ENCODE measurements around the gene HAUS2.
"Not testable (repeated sequence)": the region's sequence is repeated elsewhere in the genome, so short reads cannot be mapped to it uniquely, and the experiment has no call there.

HAUS2 gene

GRCh38 chr15:42548249-42549031, at the start of gene HAUS2, which contains the start of gene LRRC57:
TSS of gene HAUS2 (plus strand) at chr15:42548838. CDS start at chr15:42548873, 35 bp downstream.
TSS of gene LRRC57 (minus strand) at chr15:42548793. CDS start at chr15:42548434, 359 bp downstream.
- peak; percentile 28 for DNase-seq (ENCODE audit: low read depth)

DNA sequence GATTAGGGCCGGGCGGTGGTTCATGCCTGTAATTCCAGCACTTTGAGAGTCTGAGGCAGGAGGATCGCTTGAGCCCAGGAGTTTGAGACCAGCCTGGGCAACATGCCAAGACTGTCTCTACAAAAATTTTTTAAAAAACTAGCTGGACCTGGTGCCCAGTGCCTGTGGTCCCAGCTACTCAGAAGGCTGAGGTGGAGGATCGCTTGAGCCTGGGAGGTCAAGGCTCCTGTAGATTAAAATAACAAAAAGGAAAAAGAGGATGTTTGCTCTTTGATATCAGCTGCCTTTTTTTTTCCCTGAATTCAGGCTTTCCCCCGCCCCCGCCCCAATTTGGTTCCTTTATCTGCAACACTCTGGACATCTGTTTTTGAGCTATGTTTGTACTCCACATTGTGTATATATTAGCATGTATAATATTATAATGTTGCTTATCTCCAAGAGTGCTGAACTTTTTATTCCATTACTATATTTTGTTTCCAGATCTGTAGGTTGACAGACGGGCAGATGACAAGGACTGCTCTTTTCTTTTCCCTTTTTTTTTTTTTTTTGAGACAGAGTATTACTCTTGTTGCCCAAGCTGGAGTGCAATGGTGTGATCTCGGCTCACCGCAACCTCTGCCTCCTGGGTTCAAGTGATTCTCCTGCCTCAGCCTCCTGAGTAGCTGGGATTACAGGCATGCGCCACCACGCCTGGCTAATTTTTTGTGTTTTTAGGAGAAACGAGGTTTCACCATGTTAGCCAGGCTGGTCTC, 48.6 kb upstream of the HAUS2 start:
- no peak for DNase-seq (ENCODE audit: low read depth)

GRCh38 chr15:42502477-42502876, 46.2 kb upstream of the HAUS2 start:
- DNase-seq (ENCODE audit: low read depth): no peak

GRCh38 chr15:42503825-42504224, 44.8 kb upstream of the HAUS2 start:
- no peak for DNase-seq (ENCODE audit: low read depth)

GRCh38 chr15:42504631-42505030, 44.0 kb upstream of the HAUS2 start:
- DNase-seq (ENCODE audit: low read depth): no peak

GRCh38 chr15:42507514-42507913, 41.1 kb upstream of the HAUS2 start:
- no peak for DNase-seq (ENCODE audit: low read depth)

DNA sequence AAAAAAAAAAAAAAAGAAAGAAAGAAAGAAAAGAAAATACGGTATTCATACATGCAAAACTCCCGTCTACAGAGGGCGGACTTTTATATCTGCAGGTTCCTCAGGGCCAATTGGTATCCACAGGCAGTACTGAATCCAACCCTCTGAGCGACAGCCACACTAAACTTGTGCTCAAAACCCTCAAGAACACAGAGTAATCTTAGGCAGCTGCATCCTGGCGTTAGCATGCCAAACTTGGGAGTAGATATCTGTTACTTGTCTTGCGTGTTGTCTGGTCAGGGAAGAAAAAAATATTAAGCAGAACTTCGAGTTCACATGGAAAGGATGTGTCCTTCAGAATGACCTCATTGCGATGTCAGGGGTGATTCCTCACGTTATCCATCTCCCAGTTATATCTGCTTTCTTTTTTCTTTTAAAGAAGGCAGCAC, 40.4 kb upstream of the HAUS2 start:
- no peak for DNase-seq (ENCODE audit: low read depth)

GRCh38 chr15:42510258-42511006, 38.2 kb upstream of the HAUS2 start:
- DNase-seq (ENCODE audit: low read depth): no peak

DNA sequence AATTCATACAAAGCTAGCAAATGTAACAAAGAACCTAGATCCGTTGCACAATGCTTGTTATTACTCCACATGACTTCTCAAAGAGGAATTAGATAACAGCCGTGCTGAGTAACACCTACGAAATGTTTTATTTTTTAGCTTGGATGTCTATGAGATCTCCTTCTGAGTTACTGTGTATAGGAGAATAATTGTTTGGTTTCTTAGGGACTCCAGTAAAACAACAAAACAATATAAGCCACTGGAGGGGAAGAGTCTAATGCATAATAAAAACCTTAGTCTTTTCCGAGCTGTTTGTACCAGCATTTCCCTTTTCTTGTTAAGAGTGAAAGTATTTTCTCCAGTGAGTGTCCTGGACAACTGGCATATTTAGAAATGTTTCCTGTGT, 37.6 kb upstream of the HAUS2 start:
- peak; percentile 60 for DNase-seq (ENCODE audit: low read depth)

DNA sequence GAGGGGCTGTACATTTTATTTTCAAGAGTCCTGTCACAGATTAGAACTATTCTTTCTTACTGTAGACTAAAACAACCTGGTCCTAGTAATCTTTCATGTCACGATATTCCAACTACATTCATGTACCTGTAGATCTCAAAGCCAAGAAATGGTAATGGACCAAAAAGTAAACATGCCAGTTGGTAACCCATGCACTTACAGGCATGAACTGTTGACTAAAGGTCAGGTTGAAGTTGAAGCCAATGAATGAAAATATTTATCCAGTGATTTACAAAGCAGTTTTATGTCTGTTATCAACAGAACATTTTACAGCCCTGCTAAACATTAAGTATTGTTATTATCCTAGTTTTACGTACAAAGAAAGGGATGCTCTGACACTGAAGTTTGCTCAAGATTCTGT, 25.3 kb upstream of the HAUS2 start:
- DNase-seq (ENCODE audit: low read depth): no peak

GRCh38 chr15:42528970-42529369, 19.7 kb upstream of the HAUS2 start:
- no peak for DNase-seq (ENCODE audit: low read depth)

DNA sequence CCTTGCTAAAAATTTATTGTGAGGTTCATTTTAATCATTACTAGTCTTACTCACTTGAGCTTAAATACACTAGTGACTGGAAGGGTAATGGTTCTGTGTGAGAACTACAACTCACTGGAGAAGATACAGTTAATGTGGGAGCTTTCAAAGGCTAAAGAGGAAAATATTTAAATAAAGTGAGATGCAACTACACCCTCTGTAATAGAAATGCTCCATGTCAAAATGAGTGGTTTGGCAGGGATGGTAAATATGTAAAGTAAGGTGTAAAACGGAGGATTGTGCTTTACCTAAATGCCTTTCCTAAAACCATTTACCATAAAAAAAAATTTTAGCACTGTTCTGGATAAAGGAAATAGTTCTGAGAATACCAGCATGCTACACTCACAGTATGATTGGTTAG, 15.4 kb upstream of the HAUS2 start:
- DNase-seq (ENCODE audit: low read depth): no peak

DNA sequence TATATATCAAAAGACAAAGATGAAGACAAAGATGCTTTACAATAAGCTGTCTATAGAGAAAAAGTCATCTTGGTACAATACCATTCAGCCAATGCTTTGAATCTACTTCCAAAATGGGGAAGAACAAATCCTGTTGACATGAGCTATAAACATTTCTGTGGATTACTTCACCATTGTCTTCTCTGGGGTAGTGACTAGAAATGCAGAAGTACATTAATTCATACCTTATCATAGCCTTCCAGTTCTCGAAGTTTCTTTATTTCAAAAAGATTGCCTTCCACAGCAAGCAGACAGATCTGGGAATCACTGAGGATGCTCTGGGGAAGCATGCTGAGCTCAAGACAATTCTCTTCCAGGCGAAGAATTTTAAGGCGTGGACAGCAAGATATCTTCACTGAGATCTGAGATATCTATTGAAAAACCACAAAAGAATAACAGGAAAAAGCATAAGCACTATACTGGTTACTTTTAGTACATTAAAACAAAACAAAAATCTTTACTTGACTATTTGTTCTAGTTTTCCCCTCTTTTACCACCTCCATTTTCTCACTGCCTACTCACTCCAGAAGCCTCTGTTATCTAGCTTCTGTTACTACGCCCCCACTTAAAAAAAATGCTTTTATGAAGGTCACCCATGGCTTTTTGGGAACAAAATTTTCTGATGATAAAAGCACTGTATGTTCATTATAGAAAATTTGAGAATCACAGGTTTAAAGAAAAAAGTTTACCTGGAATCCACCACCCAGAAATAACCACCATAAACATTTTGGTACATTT, 3.6 kb upstream of the HAUS2 start:
- no peak for DNase-seq (ENCODE audit: low read depth)

GRCh38 chr15:42547918-42548248, 755 bp upstream of the HAUS2 start:
- no peak for DNase-seq (ENCODE audit: low read depth)

DNA sequence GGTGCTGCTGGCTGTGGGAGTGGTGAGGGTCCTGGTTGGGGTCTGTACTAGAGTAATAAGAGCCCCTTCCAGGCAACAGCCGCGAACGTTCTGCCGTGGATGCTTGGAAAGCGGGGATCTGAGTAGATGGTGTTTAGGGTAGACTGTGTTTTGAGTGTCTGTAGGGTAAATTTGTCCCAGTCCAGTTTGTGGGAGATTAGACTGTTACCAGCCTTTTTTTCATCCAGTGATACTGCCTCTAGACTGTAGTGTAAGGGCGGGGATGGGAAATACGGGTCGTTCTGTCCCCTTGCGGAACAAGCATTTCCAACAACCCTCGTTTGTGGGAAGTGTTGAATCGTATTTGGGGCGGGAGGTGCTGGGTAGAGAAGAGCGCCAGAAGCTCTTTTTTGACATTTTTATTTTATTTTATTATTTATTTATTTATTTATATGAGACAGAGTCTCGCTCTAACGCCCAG, 424 bp downstream of the HAUS2 start:
- DNase-seq (ENCODE audit: low read depth): peak; percentile 8

DNA sequence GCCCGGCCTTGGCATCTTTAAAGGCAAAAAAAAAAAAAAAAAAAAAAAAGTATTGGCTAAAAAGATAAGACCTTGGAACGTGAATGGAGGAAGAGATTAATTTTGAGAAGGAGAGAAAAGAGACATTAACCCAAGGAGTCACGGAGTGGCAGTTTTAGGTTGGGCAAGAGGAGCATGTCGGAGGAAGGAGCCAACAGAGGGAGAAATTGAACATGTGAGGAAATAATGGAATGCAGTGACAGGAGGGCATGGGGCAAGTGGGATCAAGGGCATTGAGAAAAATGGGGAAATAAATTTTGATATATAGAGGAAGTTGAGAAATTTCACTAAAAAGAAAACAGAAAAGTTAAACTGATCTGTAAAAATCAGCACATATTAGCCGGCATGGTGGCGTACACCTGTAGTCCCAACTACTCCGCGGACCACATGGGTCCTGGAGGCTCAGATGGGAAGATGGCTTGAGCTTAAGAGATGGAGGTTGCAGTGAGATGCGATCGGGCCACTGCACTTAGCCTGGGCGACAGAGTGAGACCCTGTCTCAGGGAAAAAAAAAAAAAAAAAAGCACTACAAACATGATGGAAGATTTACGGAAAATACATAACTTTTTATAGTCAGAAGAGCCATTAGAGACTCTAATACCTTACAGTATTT, 1.2 kb downstream of the HAUS2 start:
- no peak for DNase-seq (ENCODE audit: low read depth)

- DNase-seq (ENCODE audit: low read depth): no peak
These were observed 4.9 kb downstream of the HAUS2 start for GRCh38 chr15:42553554-42553953.

GRCh38 chr15:42556550-42557207, 8.0 kb downstream of the HAUS2 start:
- DNase-seq (ENCODE audit: low read depth): not testable (repeated sequence)

- DNase-seq (ENCODE audit: low read depth): no peak
These were observed 10.1 kb downstream of the HAUS2 start for GRCh38 chr15:42558739-42559138.

GRCh38 chr15:42575188-42576039, 26.8 kb downstream of the HAUS2 start, which contains the start of gene STARD9:
TSS of gene STARD9 (plus strand) at chr15:42575606. CDS start at chr15:42575716, 110 bp downstream.
- peak; percentile 87 for DNase-seq (ENCODE audit: low read depth)

All from GM04503 (cell line).